Mesenchymal stem cell (in vitro differentiated cells and primary cell): ENCODE measurements around the gene NUB1.

Experiments used
- DNase-seq: peaks from one replicate; pipeline ENCODE4 v3.0.0-alpha.2; 2013
- H2AFZ ChIP-seq: one replicate; pipeline ENCODE4 v1.6.1; 2013; ENCODE audit warnings: low read depth, mild to moderate bottlenecking, control low read depth, inconsistent platforms, low read length, moderate library complexity
- H2AK5ac ChIP-seq: 2 replicates; pipeline ENCODE4 v1.6.1; 2013; ENCODE audit warnings: low read length, moderate library complexity, mild to moderate bottlenecking, inconsistent platforms; ENCODE audit not compliant: severe bottlenecking
- H2BK120ac ChIP-seq: one replicate; pipeline ENCODE4 v1.6.1; 2013; ENCODE audit warnings: low read depth, mild to moderate bottlenecking, inconsistent platforms, low read length, moderate library complexity
- H2BK12ac ChIP-seq, 2 experiments: one replicate each; pipeline ENCODE4 v1.6.1; 2013; ENCODE audit warnings: inconsistent platforms in 2 of 2, low read length in 2 of 2, mild to moderate bottlenecking in 2 of 2, moderate library complexity in 2 of 2, control low read depth in 1 of 2
- H2BK15ac ChIP-seq: one replicate; pipeline ENCODE4 v1.6.1; 2013; ENCODE audit warnings: mild to moderate bottlenecking, low read depth, inconsistent platforms; ENCODE audit not compliant: poor library complexity, severe bottlenecking
- H2BK5ac ChIP-seq: 2 replicates; pipeline ENCODE4 v1.6.1; 2013; ENCODE audit warnings: low read depth, mild to moderate bottlenecking, low read length, control low read depth, inconsistent platforms; ENCODE audit not compliant: poor library complexity, severe bottlenecking
- H3K14ac ChIP-seq, 2 experiments: one replicate each; pipeline ENCODE4 v1.6.1; 2013; ENCODE audit warnings: inconsistent platforms in 2 of 2, low read length in 2 of 2, control low read depth in 1 of 2, mild to moderate bottlenecking in 1 of 2, moderate library complexity in 1 of 2
- H3K18ac ChIP-seq, 2 experiments: one replicate each; pipeline ENCODE4 v1.6.1; 2013; ENCODE audit warnings: inconsistent platforms in 2 of 2, low read length in 2 of 2, control low read depth in 1 of 2, low read depth in 1 of 2, mild to moderate bottlenecking in 1 of 2
- H3K23ac ChIP-seq, 2 experiments: one replicate each; pipeline ENCODE4 v1.6.1; 2013; ENCODE audit warnings: inconsistent platforms in 2 of 2, low read length in 2 of 2, mild to moderate bottlenecking in 2 of 2, moderate library complexity in 2 of 2, control low read depth in 1 of 2
- H3K27ac ChIP-seq: 2 replicates; pipeline ENCODE4 v1.5.1; 2013; ENCODE audit warnings: mild to moderate bottlenecking, moderate library complexity, low read length, control low read depth, inconsistent platforms; ENCODE audit not compliant: poor library complexity, severe bottlenecking
- H3K27me3 ChIP-seq, 2 experiments: 2 replicates each; pipeline versions ENCODE4 v1.6.1 to v1.7.0; 2013; ENCODE audit warnings: low read length in 2 of 2, mild to moderate bottlenecking in 2 of 2, moderate library complexity in 2 of 2, control low read depth in 1 of 2, inconsistent platforms in 1 of 2; ENCODE audit not compliant: control insufficient read depth in 1 of 2, insufficient read depth in 1 of 2
- H3K36me3 ChIP-seq, 2 experiments: 2 replicates each; pipeline versions ENCODE4 v1.6.1 to v1.7.0; 2013; ENCODE audit warnings: low read length in 2 of 2, control low read depth in 1 of 2, inconsistent platforms in 1 of 2, low read depth in 1 of 2, mild to moderate bottlenecking in 1 of 2; ENCODE audit not compliant: insufficient read depth in 2 of 2, control insufficient read depth in 1 of 2
- H3K4ac ChIP-seq, 2 experiments: one replicate each; pipeline ENCODE4 v1.6.1; 2013; ENCODE audit warnings: inconsistent platforms in 2 of 2, low read length in 2 of 2, mild to moderate bottlenecking in 2 of 2, moderate library complexity in 2 of 2, control low read depth in 1 of 2, low read depth in 1 of 2
- H3K4me1 ChIP-seq: 2 replicates; pipeline ENCODE4 v1.6.1; 2013; ENCODE audit warnings: low read depth, low read length, control low read depth; ENCODE audit not compliant: control insufficient read depth, insufficient read depth
- H3K4me2 ChIP-seq: 2 replicates; pipeline ENCODE4 v1.6.1; 2013; ENCODE audit warnings: low read length, mild to moderate bottlenecking, inconsistent platforms; ENCODE audit not compliant: poor library complexity, severe bottlenecking
- H3K4me3 ChIP-seq, 2 experiments: 2 replicates each; pipeline versions ENCODE4 v1.5.1 to v1.7.0; 2013; ENCODE audit warnings: low read length in 2 of 2, mild to moderate bottlenecking in 2 of 2, control low read depth in 1 of 2, low read depth in 1 of 2; ENCODE audit not compliant: insufficient read depth in 1 of 2
- H3K79me1 ChIP-seq: replicated peaks from 2 replicates; pipeline ENCODE4 v1.6.1; 2013; ENCODE audit warnings: mild to moderate bottlenecking, control low read depth, low read length, inconsistent platforms; ENCODE audit not compliant: poor library complexity, severe bottlenecking
- H3K9ac ChIP-seq: 2 replicates; pipeline ENCODE4 v1.7.0; 2013; ENCODE audit warnings: mild to moderate bottlenecking, low read length, moderate library complexity
- H3K9me3 ChIP-seq: 2 replicates; pipeline ENCODE4 v1.7.0; 2013; ENCODE audit warnings: mild to moderate bottlenecking, low read length; ENCODE audit not compliant: control insufficient read depth
- H4K8ac ChIP-seq: one replicate; pipeline ENCODE4 v1.6.1; 2013; ENCODE audit warnings: inconsistent platforms, mild to moderate bottlenecking, low read length, moderate library complexity
- H4K91ac ChIP-seq: one replicate; pipeline ENCODE4 v1.6.1; 2013; ENCODE audit warnings: mild to moderate bottlenecking, low read length, inconsistent platforms
- WGBS: methylation state at CpG from one replicate; pipeline ENCODE4 v1.1.7; 2013; ENCODE audit warnings: mixed read lengths; 5-methylcytosine and 5-hydroxymethylcytosine counted together

The NUB1 gene

DNA sequence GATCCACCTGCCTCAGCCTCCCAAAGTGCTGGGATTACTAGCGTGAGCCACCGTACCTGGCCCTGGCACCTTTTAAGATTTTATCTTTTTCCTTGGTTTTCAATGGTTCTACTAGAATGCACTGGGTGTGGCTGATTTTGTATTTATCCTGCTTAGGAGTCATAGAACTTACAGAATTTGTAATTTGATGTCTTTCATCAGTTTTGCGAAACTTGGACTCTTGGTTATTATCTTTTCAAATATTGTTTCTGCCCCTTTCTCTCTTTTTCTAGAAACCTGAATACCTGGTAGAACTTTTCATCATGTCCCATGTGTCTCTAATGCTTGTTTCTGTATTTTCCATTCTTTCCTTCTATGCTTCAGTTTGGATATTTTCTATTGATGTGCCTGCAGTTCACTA is 2.8 kb upstream of the NUB1 start:
- Histone ChIP-seq H3K18ac (no peak overlapping the region), H2AK5ac (no peak overlapping the region), H2BK120ac (no peak overlapping the region), H2BK5ac (no peak overlapping the region), H3K36me3 (no peaks in the 10 kb centered on the region), H3K23ac (no peak overlapping the region), H3K27ac (no peak overlapping the region), H3K79me1 (peaks cover 6% of the 10 kb centered on the region), H4K8ac (no peak overlapping the region), H3K14ac (no peak overlapping the region), H3K9me3 (peaks cover 3% of the 10 kb centered on the region), H3K9ac (no peak overlapping the region), H3K27me3 (peaks cover 0 to 4% of the 10 kb centered on the region in 2 experiments), H2BK15ac (no peak overlapping the region), H2BK12ac (no peak overlapping the region), H3K4me2 (no peak overlapping the region), H4K91ac (no peak overlapping the region), H3K4me3 (no peak overlapping the region), H3K4ac (no peak overlapping the region), H2AFZ (no peak overlapping the region), H3K4me1 (peaks cover 7% of the 10 kb centered on the region)
- no peak for DNase-seq
- 97% methylated on average over 3 of the region's 3 CpGs for WGBS

DNA sequence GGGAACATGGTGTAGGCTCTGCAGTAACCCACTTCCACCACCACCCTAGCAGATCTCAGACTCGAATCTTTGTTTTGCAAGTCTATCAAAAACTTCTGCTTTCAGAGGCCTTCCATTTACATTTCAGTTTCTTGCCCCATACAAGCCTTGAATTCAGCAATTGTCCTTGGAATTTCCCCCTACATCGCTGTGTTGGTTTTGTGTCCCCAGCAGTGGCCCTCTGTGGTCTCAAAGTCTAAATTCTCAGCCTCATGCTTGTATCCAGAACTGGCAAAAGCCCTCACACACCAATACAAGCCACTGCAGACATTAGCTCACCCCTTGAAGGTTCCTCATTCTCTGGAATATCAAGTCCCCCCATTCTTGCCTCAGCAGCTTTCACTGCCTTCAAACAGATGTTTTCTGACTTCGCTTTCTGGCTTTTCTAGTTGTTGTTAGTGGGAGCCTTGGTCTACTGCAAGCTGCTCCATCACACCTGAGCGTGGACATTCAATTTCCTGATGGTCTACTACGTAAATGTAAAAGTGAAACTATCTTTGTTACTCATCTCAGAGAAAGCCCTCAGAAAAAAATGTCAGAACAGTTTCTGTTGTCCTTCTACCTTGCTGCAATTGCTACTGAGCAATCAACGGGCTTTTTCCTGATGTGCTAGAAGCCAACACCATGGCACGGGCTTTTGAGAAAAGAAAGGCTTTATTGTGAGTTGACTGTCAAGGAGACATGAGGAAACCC is 1.8 kb upstream of the NUB1 start:
- Histone ChIP-seq H2BK12ac (no peak overlapping the region), H3K36me3 (no peaks in the 10 kb centered on the region), H3K4me2 (no peak overlapping the region), H2AK5ac (no peak overlapping the region), H3K9me3 (peaks cover 3% of the 10 kb centered on the region), H3K27ac (no peak overlapping the region), H3K4ac (no peak overlapping the region), H3K4me1 (peaks cover 7% of the 10 kb centered on the region), H3K79me1 (peaks cover 8% of the 10 kb centered on the region), H2BK15ac (no peak overlapping the region), H2BK120ac (no peak overlapping the region), H3K23ac (no peak overlapping the region), H3K9ac (no peak overlapping the region), H2BK5ac (no peak overlapping the region), H3K18ac (no peak overlapping the region), H3K27me3 (peaks cover 0 to 4% of the 10 kb centered on the region in 2 experiments), H2AFZ (no peak overlapping the region), H4K91ac (no peak overlapping the region), H3K14ac (no peak overlapping the region), H3K4me3 (peak overlapping the region in 1 of 2 experiments; percentile 31), H4K8ac (no peak overlapping the region)
- DNase-seq, result no peak
- 81% methylated on average over 7 of the region's 7 CpGs for whole genome bisulfite sequencing

DNA sequence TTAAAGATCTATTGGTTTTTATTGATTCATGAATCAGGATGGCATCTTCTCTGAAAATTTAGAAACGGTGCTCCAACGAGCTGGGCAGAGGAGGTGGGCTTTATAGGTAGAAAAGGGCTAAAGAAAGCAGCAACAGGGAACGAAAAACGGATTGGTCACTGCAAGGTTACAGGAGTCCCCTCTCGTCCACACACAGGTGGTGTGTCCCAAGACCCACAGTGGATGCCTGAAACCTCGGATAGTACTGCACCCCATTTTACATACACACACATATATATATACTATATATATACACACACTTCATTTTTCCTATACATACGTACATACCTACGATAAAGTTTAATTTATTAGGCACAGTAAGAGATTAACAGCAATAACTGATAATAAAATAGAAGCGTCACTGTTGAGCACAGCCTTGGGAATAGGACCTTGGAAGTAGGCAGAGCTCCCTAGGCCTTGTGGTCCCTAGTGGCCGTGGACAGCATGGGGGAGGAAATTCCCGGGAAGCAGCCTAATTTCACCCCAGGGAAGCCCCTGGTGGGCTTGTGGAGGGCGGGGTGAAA is 737 bp upstream of the NUB1 start:
- H3K27ac ChIP-seq, result no peak overlapping the region
- H4K91ac ChIP-seq, result no peak overlapping the region
- H2BK5ac ChIP-seq, result no peak overlapping the region
- H3K36me3 ChIP-seq, result peaks cover 0 to 8% of the 10 kb centered on the region in 2 experiments
- H2BK120ac ChIP-seq, result no peak overlapping the region
- H2BK15ac ChIP-seq, result peak overlapping the region; percentile 39
- no peaks in the 10 kb centered on the region for H3K27me3 ChIP-seq
- DNase-seq, result no peak
- no peak overlapping the region for H3K4ac ChIP-seq
- H3K23ac ChIP-seq, result no peak overlapping the region
- H3K4me3 ChIP-seq, result peak overlapping the region; percentile 3 to 94
- H3K18ac ChIP-seq, result peak overlapping the region; percentile 55 to 72
- H3K14ac ChIP-seq, result no peak overlapping the region
- H3K79me1 ChIP-seq, result peaks cover 8% of the 10 kb centered on the region
- H3K4me1 ChIP-seq, result peaks cover 7% of the 10 kb centered on the region
- no peak overlapping the region for H2AK5ac ChIP-seq
- no peak overlapping the region for H2BK12ac ChIP-seq
- H3K9ac ChIP-seq, result peak overlapping the region; percentile 57
- H2AFZ ChIP-seq, result peak overlapping the region; percentile 18
- WGBS, result 73% methylated on average over 10 of the region's 12 CpGs
- H3K4me2 ChIP-seq, result peak overlapping the region; percentile 20
- peak overlapping the region; percentile 84 for H4K8ac ChIP-seq
- H3K9me3 ChIP-seq, result peaks cover 3% of the 10 kb centered on the region

DNA sequence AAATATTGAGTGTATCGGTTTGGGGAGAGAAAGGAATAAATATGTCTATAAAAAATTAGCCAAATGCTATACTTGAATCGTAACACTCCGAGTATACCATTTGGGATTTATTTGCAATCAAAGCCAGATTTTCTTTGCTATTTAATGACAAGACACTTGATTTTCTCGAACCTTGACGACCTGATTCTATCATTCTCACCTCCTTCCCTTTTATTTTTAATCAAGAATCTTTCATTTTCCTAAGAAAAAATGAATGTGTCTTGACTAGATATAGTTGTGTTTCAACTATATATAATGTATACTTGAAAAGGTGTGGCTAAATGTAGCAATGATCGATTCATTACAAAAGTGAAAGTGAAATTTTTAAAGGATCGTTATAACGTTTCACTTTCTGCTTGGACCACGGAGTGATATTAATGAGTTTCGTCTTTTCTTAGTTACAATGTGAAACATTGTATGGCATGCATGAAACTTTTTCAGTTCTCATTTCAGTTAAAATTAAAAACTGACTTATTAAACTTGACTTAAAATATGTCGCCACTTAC is 562 bp downstream of the NUB1 start:
- 50% methylated on average over 8 of the region's 11 CpGs for WGBS

More for the DNA sequence above, 562 bp downstream of the NUB1 start:
- H3K14ac ChIP-seq, result no peak overlapping the region
- H2BK15ac ChIP-seq, result no peak overlapping the region
- H2BK12ac ChIP-seq, result no peak overlapping the region
- peak overlapping the region; percentile 98 for H3K9ac ChIP-seq
- H3K4ac ChIP-seq, result no peak overlapping the region
- peaks cover 7% of the 10 kb centered on the region for H3K4me1 ChIP-seq
- H3K4me2 ChIP-seq, result peak overlapping the region; percentile 44
- H2BK120ac ChIP-seq, result no peak overlapping the region
- H4K91ac ChIP-seq, result no peak overlapping the region
- H3K27me3 ChIP-seq, result no peaks in the 10 kb centered on the region
- H3K9me3 ChIP-seq, result peaks cover 3% of the 10 kb centered on the region
- H2AK5ac ChIP-seq, result no peak overlapping the region
- H2BK5ac ChIP-seq, result no peak overlapping the region
- no peak overlapping the region for H3K23ac ChIP-seq
- H3K18ac ChIP-seq, result no peak overlapping the region
- H3K4me3 ChIP-seq, result peak overlapping the region; percentile 93 to 94
- peaks cover 14% of the 10 kb centered on the region for H3K79me1 ChIP-seq
- no peak overlapping the region for H2AFZ ChIP-seq
- no peak for DNase-seq
- peaks cover 5 to 20% of the 10 kb centered on the region in 2 experiments for H3K36me3 ChIP-seq
- no peak overlapping the region for H4K8ac ChIP-seq
- no peak overlapping the region for H3K27ac ChIP-seq
